ENCODE results near the gene ITSN1.
"Not testable (repeated sequence)": the region's sequence is repeated elsewhere in the genome, so short reads cannot be mapped to it uniquely, and the experiment has no call there.

Gene ITSN1

GRCh38 chr21:33674226-33674625 lies 31.9 kb downstream of the ITSN1 start:
- in situ Hi-C loops (cut with MboI; ENCODE audit: low sequenced_read_pairs, unreplicated experiment): no loop called here
- TF ChIP-seq CTCF (IDR thresholded peaks at IDR 0.05; ENCODE audit: borderline replicate concordance, control extremely low read depth, extremely low read depth, insufficient read depth, missing control alignments): no peak
- no peak for DNase-seq (ENCODE audit: low spot score)

GRCh38 chr21:33676666-33677065 lies 34.4 kb downstream of the ITSN1 start:
- in situ Hi-C loops (cut with MboI; ENCODE audit: low sequenced_read_pairs, unreplicated experiment); DNase-seq (ENCODE audit: low spot score): not testable (repeated sequence)

- in situ Hi-C loops (cut with MboI; ENCODE audit: low sequenced_read_pairs, unreplicated experiment): no loop called here
- TF ChIP-seq CTCF (IDR thresholded peaks at IDR 0.05; ENCODE audit: borderline replicate concordance, control extremely low read depth, extremely low read depth, insufficient read depth, missing control alignments): no peak
- no peak for DNase-seq (ENCODE audit: low spot score)
Observed at GRCh38 chr21:33677450-33677849, 35.1 kb downstream of the ITSN1 start.

- in situ Hi-C loops (cut with MboI; ENCODE audit: low sequenced_read_pairs, unreplicated experiment): no loop called here
- TF ChIP-seq CTCF (IDR thresholded peaks at IDR 0.05; ENCODE audit: borderline replicate concordance, control extremely low read depth, extremely low read depth, insufficient read depth, missing control alignments): no peak
- DNase-seq (ENCODE audit: low spot score): no peak
Observed at GRCh38 chr21:33680870-33681269, 38.6 kb downstream of the ITSN1 start.

- TF ChIP-seq CTCF (IDR thresholded peaks at IDR 0.05; ENCODE audit: borderline replicate concordance, control extremely low read depth, extremely low read depth, insufficient read depth, missing control alignments): no peak
- in situ Hi-C loops (cut with MboI; ENCODE audit: low sequenced_read_pairs, unreplicated experiment): no loop called here
- no peak for DNase-seq (ENCODE audit: low spot score)
Observed at GRCh38 chr21:33682992-33683627, 40.8 kb downstream of the ITSN1 start.

GRCh38 chr21:33684068-33684467 lies 41.8 kb downstream of the ITSN1 start:
- in situ Hi-C loops (cut with MboI; ENCODE audit: low sequenced_read_pairs, unreplicated experiment): no loop called here
- no peak for DNase-seq (ENCODE audit: low spot score)
- TF ChIP-seq CTCF (IDR thresholded peaks at IDR 0.05; ENCODE audit: borderline replicate concordance, control extremely low read depth, extremely low read depth, insufficient read depth, missing control alignments): no peak

GRCh38 chr21:33684923-33685560 lies 42.7 kb downstream of the ITSN1 start:
- no peak for TF ChIP-seq CTCF (IDR thresholded peaks at IDR 0.05; ENCODE audit: borderline replicate concordance, control extremely low read depth, extremely low read depth, insufficient read depth, missing control alignments)
- in situ Hi-C loops (cut with MboI; ENCODE audit: low sequenced_read_pairs, unreplicated experiment): no loop called here
- DNase-seq (ENCODE audit: low spot score): no peak

Measured in GM13976 (cell line).